HepG2 (cell line): ENCODE results near the gene LAG3. TPM values are rescaled to one million over a fixed set of nuclear protein-coding genes. Genes with fewer than 3 reads are reported as not detected.

Source experiments
- ESRRA ChIP-seq: sonication (generic); formaldehyde crosslinking; IDR thresholded peaks from 2 replicates; pipeline ENCODE4 v1.5.1; 2020; ENCODE audit warnings: mild to moderate bottlenecking, low read depth, missing genetic modification reagents
- HNF4A ChIP-seq: sonication (generic); formaldehyde crosslinking; IDR thresholded peaks from 2 replicates; pipeline ENCODE4 v1.4.0; 2020; ENCODE audit warnings: missing genetic modification reagents
- HNRNPL ChIP-seq: fragments of 200-400 bp; formaldehyde crosslinking; IDR thresholded peaks from 2 replicates; pipeline ENCODE4 v1.6.1; 2017; ENCODE audit warnings: mild to moderate bottlenecking, low read depth, low read length
- MEIS1 ChIP-seq: sonication (generic); formaldehyde crosslinking; IDR thresholded peaks from 2 replicates; pipeline ENCODE4 v1.9.0; 2021; ENCODE audit warnings: mild to moderate bottlenecking, missing genetic modification reagents, moderate library complexity, borderline replicate concordance
- PHF21A ChIP-seq: sonication (generic); formaldehyde crosslinking; IDR thresholded peaks from 2 replicates; pipeline ENCODE4 v1.5.0; 2020; ENCODE audit warnings: mild to moderate bottlenecking, missing genetic modification reagents
- RAD21 ChIP-seq: fragments of 450-650 bp; formaldehyde crosslinking; IDR thresholded peaks from 2 replicates; pipeline ENCODE4 v1.5.0; 2020; ENCODE audit warnings: mild to moderate bottlenecking
- RARA ChIP-seq: IDR thresholded peaks from 2 replicates; pipeline ENCODE4 v1.6.1; 2016; ENCODE audit warnings: missing genetic modification reagents, missing compliant biosample characterization
- REXO4 ChIP-seq: sonication (generic); formaldehyde crosslinking; IDR thresholded peaks from 2 replicates; pipeline ENCODE4 v1.8.0; 2022; ENCODE audit warnings: missing genetic modification reagents, mild to moderate bottlenecking, borderline replicate concordance
- SMC3 ChIP-seq: IDR thresholded peaks from 2 replicates; pipeline ENCODE4 v1.6.1; 2011; ENCODE audit warnings: low read length, improper control_type of control experiment
- ZNF224 ChIP-seq: sonication (generic); formaldehyde crosslinking; IDR thresholded peaks from 2 replicates; pipeline ENCODE4 v1.5.0; 2020; ENCODE audit warnings: mild to moderate bottlenecking, missing genetic modification reagents
- ZNF549 ChIP-seq: sonication (generic); formaldehyde crosslinking; IDR thresholded peaks from 2 replicates; pipeline ENCODE4 v1.5.0; 2020; ENCODE audit warnings: missing genetic modification reagents
- ZNF556 ChIP-seq: sonication (generic); formaldehyde crosslinking; IDR thresholded peaks from 2 replicates; pipeline ENCODE4 v1.4.0; 2020; ENCODE audit warnings: mild to moderate bottlenecking, missing genetic modification reagents, borderline replicate concordance
- ZNF569 ChIP-seq: sonication (generic); formaldehyde crosslinking; IDR thresholded peaks from 2 replicates; pipeline ENCODE4 v1.5.0; 2020; ENCODE audit warnings: mild to moderate bottlenecking, missing genetic modification reagents, moderate library complexity, borderline replicate concordance
- ZNF652 ChIP-seq: IDR thresholded peaks from 2 replicates; pipeline ENCODE4 v1.6.1; 2016; ENCODE audit warnings: low read depth, borderline replicate concordance
- ZNF788 ChIP-seq: sonication (generic); formaldehyde crosslinking; IDR thresholded peaks from 2 replicates; pipeline ENCODE4 v1.5.0; 2020; ENCODE audit warnings: mild to moderate bottlenecking, missing genetic modification reagents, borderline replicate concordance
- polyA plus RNA-seq, 8 experiments: library from polyadenylated mRNA; depleted of rRNA in 3 of 8; stranded (reverse) in 7 of 8; unstranded in 1 of 8; fragments of >200 nt; fragmentation: Illumina TruSeq in 4 of 8; extraction: Trizol in 4 of 8; gene quantifications; 2 replicates each; pipeline versions ENCODE4 v1.2.1 to v1.2.3, GENCODE V29; 2011 to 2016; ENCODE audit warnings: low read depth in 4 of 8, missing spikeins in 1 of 8, mixed read lengths in 1 of 8; ENCODE audit not compliant: insufficient read depth in 1 of 8
- total RNA-seq, 5 experiments: library from RNA; depleted of rRNA; stranded (reverse); fragments of >200 nt; fragmentation: Illumina TruSeq; extraction: Trizol; gene quantifications; 2 replicates each; pipeline ENCODE4 v1.2.3, GENCODE V29; 2016; ENCODE audit warnings: low read depth in 1 of 5
- TF ChIP-seq, protein P1 (sequence below): IDR thresholded peaks from 2 replicates; pipeline ENCODE4 v1.4.0; 2020; ENCODE audit warnings: mild to moderate bottlenecking, missing genetic modification reagents
- TF ChIP-seq, protein P2 (sequence below): IDR thresholded peaks from 2 replicates; pipeline ENCODE4 v1.6.1; 2016; ENCODE audit warnings: low read depth
- TF ChIP-seq, protein P3 (sequence below): sonication (generic); formaldehyde crosslinking; IDR thresholded peaks from 2 replicates; pipeline ENCODE4 v1.8.1; 2023; ENCODE audit warnings: mild to moderate bottlenecking, missing genetic modification reagents
- TF ChIP-seq, protein P4 (sequence below): sonication (generic); formaldehyde crosslinking; IDR thresholded peaks from 2 replicates; pipeline ENCODE4 v1.4.0; 2020; ENCODE audit warnings: missing genetic modification reagents, low read depth, mild to moderate bottlenecking, borderline replicate concordance
- TF ChIP-seq, protein P5 (sequence below): sonication (generic); formaldehyde crosslinking; IDR thresholded peaks from 2 replicates; pipeline ENCODE4 v1.8.0; 2022; ENCODE audit warnings: mild to moderate bottlenecking, missing genetic modification reagents

LAG3 gene
- total and polyA plus RNA-seq, 2 of the 13 experiments (the other 11 are each of a cell fraction or from before 2014, with no cell fraction given), result 0.11 to 0.26 TPM

DNA sequence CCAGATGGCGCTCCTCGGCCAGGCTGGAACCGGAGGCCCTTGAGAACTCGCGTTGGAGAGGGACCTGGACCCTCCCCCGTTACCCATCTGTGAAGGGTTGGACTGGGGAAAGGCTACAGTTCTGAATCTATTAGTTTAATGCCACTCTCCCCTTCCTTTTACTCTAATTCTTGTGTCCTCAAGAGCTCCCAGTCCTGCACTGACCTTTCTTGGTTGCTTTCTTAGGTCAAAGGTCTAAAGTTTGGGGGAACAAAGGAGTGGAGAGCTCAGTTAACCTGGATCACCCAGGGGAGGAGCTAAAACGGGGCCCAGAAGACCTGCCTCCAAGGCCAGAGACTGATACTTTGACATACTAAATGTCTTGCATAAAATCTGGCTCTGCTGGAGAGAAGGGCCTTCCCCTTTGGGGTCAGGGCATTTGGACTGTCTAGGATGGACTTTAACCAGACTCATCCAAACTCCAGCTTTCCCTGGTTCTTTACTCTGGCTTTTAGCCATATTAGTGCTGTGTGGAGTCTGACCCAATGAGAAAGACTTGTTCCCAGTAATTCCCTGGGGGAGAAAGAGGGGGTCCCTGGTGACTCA is 18.5 kb upstream of the LAG3 start (continued):
- 0 out of 2 replicates have a peak, but pooled peaks have one; percentile 5 for TF ChIP-seq MEIS1 (CRISPR knock-in tag)
- TF ChIP-seq, protein P1, sequence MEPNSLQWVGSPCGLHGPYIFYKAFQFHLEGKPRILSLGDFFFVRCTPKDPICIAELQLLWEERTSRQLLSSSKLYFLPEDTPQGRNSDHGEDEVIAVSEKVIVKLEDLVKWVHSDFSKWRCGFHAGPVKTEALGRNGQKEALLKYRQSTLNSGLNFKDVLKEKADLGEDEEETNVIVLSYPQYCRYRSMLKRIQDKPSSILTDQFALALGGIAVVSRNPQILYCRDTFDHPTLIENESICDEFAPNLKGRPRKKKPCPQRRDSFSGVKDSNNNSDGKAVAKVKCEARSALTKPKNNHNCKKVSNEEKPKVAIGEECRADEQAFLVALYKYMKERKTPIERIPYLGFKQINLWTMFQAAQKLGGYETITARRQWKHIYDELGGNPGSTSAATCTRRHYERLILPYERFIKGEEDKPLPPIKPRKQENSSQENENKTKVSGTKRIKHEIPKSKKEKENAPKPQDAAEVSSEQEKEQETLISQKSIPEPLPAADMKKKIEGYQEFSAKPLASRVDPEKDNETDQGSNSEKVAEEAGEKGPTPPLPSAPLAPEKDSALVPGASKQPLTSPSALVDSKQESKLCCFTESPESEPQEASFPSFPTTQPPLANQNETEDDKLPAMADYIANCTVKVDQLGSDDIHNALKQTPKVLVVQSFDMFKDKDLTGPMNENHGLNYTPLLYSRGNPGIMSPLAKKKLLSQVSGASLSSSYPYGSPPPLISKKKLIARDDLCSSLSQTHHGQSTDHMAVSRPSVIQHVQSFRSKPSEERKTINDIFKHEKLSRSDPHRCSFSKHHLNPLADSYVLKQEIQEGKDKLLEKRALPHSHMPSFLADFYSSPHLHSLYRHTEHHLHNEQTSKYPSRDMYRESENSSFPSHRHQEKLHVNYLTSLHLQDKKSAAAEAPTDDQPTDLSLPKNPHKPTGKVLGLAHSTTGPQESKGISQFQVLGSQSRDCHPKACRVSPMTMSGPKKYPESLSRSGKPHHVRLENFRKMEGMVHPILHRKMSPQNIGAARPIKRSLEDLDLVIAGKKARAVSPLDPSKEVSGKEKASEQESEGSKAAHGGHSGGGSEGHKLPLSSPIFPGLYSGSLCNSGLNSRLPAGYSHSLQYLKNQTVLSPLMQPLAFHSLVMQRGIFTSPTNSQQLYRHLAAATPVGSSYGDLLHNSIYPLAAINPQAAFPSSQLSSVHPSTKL, result 0 out of 2 replicates have a peak, but pooled peaks have one; percentile 2
- TF ChIP-seq SMC3, result peak; percentile 87
- TF ChIP-seq ZNF556 (CRISPR knock-in tag), result 0 out of 2 replicates have a peak, but pooled peaks have one; percentile 12
- TF ChIP-seq ZNF652, result no peak
- TF ChIP-seq, protein P2, sequence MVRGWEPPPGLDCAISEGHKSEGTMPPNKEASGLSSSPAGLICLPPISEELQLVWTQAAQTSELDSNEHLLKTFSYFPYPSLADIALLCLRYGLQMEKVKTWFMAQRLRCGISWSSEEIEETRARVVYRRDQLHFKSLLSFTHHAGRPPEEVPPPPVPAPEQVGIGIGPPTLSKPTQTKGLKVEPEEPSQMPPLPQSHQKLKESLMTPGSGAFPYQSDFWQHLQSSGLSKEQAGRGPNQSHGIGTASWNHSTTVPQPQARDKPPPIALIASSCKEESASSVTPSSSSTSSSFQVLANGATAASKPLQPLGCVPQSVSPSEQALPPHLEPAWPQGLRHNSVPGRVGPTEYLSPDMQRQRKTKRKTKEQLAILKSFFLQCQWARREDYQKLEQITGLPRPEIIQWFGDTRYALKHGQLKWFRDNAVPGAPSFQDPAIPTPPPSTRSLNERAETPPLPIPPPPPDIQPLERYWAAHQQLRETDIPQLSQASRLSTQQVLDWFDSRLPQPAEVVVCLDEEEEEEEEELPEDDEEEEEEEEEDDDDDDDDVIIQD, result no peak
- 0 out of 2 replicates have a peak, but pooled peaks have one; percentile 7 for TF ChIP-seq ESRRA (CRISPR knock-in tag)
- 0 out of 2 replicates have a peak, but pooled peaks have one; percentile 13 for TF ChIP-seq HNRNPL
- no peak for TF ChIP-seq ZNF549 (CRISPR knock-in tag)
- no peak for TF ChIP-seq ZNF569 (CRISPR knock-in tag)
- peak; percentile 7; the same call in 1 of the 2 replicates for TF ChIP-seq ZNF788
- TF ChIP-seq ZNF224 (CRISPR knock-in tag), result 0 out of 2 replicates have a peak, but pooled peaks have one; percentile 27
- TF ChIP-seq, protein P3, sequence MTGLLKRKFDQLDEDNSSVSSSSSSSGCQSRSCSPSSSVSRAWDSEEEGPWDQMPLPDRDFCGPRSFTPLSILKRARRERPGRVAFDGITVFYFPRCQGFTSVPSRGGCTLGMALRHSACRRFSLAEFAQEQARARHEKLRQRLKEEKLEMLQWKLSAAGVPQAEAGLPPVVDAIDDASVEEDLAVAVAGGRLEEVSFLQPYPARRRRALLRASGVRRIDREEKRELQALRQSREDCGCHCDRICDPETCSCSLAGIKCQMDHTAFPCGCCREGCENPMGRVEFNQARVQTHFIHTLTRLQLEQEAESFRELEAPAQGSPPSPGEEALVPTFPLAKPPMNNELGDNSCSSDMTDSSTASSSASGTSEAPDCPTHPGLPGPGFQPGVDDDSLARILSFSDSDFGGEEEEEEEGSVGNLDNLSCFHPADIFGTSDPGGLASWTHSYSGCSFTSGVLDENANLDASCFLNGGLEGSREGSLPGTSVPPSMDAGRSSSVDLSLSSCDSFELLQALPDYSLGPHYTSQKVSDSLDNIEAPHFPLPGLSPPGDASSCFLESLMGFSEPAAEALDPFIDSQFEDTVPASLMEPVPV (CRISPR knock-in tag), result 0 out of 2 replicates have a peak, but pooled peaks have one; percentile 2
- TF ChIP-seq, protein P4, sequence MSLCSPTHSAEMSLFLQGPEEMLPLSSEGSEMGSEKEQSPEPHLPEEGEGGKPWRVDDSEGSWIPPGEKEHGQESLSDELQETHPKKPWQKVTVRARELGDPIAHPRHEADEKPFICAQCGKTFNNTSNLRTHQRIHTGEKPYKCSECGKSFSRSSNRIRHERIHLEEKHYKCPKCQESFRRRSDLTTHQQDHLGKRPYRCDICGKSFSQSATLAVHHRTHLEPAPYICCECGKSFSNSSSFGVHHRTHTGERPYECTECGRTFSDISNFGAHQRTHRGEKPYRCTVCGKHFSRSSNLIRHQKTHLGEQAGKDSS (CRISPR knock-in tag), result 0 out of 2 replicates have a peak, but pooled peaks have one; percentile 0
- TF ChIP-seq RARA (CRISPR knock-in tag), result 0 out of 2 replicates have a peak, but pooled peaks have one; percentile 30
- TF ChIP-seq REXO4 (CRISPR knock-in tag), result no peak
- peak; percentile 98; the same call in 1 of the 2 replicates for TF ChIP-seq RAD21 (CRISPR knock-in tag)
- peak; percentile 35 for TF ChIP-seq PHF21A (CRISPR knock-in tag)
- peak; percentile 80 for TF ChIP-seq HNF4A (CRISPR knock-in tag)
- TF ChIP-seq, protein P5, sequence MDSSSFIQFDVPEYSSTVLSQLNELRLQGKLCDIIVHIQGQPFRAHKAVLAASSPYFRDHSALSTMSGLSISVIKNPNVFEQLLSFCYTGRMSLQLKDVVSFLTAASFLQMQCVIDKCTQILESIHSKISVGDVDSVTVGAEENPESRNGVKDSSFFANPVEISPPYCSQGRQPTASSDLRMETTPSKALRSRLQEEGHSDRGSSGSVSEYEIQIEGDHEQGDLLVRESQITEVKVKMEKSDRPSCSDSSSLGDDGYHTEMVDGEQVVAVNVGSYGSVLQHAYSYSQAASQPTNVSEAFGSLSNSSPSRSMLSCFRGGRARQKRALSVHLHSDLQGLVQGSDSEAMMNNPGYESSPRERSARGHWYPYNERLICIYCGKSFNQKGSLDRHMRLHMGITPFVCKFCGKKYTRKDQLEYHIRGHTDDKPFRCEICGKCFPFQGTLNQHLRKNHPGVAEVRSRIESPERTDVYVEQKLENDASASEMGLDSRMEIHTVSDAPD (CRISPR knock-in tag), result peak; percentile 35; the same call in 1 of the 2 replicates
